ENCODE data around the gene OXA1L. TPM values are rescaled to one million over a fixed set of nuclear protein-coding genes. Genes with fewer than 3 reads are reported as not detected.

Gene OXA1L
- total and polyA plus RNA-seq, 2 of the 13 experiments (the other 11 are each of a cell fraction or from before 2014, with no cell fraction given): 230 to 589 TPM

DNA sequence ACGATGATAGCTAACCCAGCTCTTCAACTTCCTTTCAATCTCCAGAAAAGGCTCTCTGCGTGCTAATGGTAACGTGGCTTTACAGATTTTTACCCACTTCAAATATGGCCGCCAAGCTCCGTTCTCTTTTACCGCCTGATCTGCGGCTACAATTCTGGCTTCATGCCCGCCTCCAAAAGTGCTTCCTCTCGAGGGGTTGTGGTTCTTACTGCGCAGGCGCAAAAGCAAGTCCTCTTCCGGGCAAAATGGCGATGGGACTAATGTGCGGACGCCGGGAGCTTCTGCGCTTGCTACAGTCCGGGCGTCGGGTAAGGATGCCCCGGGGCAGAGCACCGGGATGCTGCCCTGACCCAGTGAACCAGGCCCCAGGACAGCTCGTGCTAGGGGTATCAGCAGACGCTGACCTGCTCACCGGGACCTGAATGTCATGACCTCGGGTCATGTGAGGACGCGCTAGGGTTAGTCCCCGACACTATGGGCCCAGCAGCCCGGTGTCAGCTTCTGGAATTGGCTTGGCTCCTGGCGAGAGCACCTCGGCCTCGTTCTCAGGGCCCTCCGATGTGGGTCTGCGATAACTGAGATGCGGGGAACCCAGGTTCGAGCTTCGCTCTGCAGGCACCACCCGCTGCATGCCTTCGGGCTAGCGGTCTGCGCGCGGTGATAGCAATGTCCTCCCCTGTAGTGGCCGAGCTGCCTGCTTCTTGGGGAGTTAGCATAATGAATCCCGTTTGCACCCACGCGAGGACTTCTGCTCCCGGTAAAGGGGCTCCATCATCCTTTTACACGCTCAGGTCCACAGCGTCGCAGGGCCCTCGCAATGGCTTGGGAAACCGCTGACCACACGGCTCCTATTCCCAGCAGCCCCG lies at the start of gene OXA1L (continued):
- TF ChIP-seq JARID2 (CRISPR knock-in tag; IDR thresholded peaks at IDR 0.05; ENCODE audit: insufficient replicate concordance) (peak; percentile 98), CBX5 (CRISPR knock-in tag; IDR thresholded peaks at IDR 0.05; ENCODE audit: borderline replicate concordance) (peak; percentile 89), GFI1 (CRISPR knock-in tag; IDR thresholded peaks at IDR 0.05; ENCODE audit: borderline replicate concordance) (peak; percentile 86; the same call in 1 of the 2 replicates), SSRP1 (CRISPR knock-in tag; IDR thresholded peaks at IDR 0.05) (no peak; the same call in 1 of the 2 replicates), SIX1 (CRISPR knock-in tag; IDR thresholded peaks at IDR 0.05; ENCODE audit: borderline replicate concordance) (peak; percentile 75; the same call in 1 of the 2 replicates), ZNF253 (CRISPR knock-in tag; IDR thresholded peaks at IDR 0.05; ENCODE audit: borderline replicate concordance) (peak; percentile 96), ZNF772 (CRISPR knock-in tag; IDR thresholded peaks at IDR 0.05) (peak; percentile 96; the same call in 1 of the 2 replicates), NRL (CRISPR knock-in tag; IDR thresholded peaks at IDR 0.05; ENCODE audit: borderline replicate concordance) (peak; percentile 100), HES4 (CRISPR knock-in tag; IDR thresholded peaks at IDR 0.05; ENCODE audit: borderline replicate concordance) (peak; percentile 90; the same call in 1 of the 2 replicates), SRF (IDR thresholded peaks at IDR 0.05; ENCODE audit: low read depth, low read length) (peak; percentile 70; the same call in 1 of the 2 replicates), RFX3 (CRISPR knock-in tag; IDR thresholded peaks at IDR 0.05) (no peak; the same call in 1 of the 2 replicates), SRSF9 (IDR thresholded peaks at IDR 0.05; ENCODE audit: borderline replicate concordance, insufficient read depth, low read depth, low read length, poor library complexity, severe bottlenecking) (no peak), KDM5B (CRISPR knock-in tag; IDR thresholded peaks at IDR 0.05; ENCODE audit: borderline replicate concordance) (peak; percentile 99), KLF11 (CRISPR knock-in tag; IDR thresholded peaks at IDR 0.05) (peak; percentile 90; the same call in 1 of the 2 replicates), HOXD1 (CRISPR knock-in tag; IDR thresholded peaks at IDR 0.05) (peak; percentile 89), GTF2F1 (IDR thresholded peaks at IDR 0.05; ENCODE audit: low read length) (no peak), MED8 (CRISPR knock-in tag; IDR thresholded peaks at IDR 0.05; ENCODE audit: insufficient replicate concordance) (peak; percentile 90)
- TF ChIP-seq, protein P1, sequence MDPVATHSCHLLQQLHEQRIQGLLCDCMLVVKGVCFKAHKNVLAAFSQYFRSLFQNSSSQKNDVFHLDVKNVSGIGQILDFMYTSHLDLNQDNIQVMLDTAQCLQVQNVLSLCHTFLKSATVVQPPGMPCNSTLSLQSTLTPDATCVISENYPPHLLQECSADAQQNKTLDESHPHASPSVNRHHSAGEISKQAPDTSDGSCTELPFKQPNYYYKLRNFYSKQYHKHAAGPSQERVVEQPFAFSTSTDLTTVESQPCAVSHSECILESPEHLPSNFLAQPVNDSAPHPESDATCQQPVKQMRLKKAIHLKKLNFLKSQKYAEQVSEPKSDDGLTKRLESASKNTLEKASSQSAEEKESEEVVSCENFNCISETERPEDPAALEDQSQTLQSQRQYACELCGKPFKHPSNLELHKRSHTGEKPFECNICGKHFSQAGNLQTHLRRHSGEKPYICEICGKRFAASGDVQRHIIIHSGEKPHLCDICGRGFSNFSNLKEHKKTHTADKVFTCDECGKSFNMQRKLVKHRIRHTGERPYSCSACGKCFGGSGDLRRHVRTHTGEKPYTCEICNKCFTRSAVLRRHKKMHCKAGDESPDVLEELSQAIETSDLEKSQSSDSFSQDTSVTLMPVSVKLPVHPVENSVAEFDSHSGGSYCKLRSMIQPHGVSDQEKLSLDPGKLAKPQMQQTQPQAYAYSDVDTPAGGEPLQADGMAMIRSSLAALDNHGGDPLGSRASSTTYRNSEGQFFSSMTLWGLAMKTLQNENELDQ (CRISPR knock-in tag; IDR thresholded peaks at IDR 0.05; ENCODE audit: borderline replicate concordance): peak; percentile 94
- TF ChIP-seq, protein P2, sequence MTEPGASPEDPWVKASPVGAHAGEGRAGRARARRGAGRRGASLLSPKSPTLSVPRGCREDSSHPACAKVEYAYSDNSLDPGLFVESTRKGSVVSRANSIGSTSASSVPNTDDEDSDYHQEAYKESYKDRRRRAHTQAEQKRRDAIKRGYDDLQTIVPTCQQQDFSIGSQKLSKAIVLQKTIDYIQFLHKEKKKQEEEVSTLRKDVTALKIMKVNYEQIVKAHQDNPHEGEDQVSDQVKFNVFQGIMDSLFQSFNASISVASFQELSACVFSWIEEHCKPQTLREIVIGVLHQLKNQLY (CRISPR knock-in tag; IDR thresholded peaks at IDR 0.05): peak; percentile 88
- TF ChIP-seq, protein P3, sequence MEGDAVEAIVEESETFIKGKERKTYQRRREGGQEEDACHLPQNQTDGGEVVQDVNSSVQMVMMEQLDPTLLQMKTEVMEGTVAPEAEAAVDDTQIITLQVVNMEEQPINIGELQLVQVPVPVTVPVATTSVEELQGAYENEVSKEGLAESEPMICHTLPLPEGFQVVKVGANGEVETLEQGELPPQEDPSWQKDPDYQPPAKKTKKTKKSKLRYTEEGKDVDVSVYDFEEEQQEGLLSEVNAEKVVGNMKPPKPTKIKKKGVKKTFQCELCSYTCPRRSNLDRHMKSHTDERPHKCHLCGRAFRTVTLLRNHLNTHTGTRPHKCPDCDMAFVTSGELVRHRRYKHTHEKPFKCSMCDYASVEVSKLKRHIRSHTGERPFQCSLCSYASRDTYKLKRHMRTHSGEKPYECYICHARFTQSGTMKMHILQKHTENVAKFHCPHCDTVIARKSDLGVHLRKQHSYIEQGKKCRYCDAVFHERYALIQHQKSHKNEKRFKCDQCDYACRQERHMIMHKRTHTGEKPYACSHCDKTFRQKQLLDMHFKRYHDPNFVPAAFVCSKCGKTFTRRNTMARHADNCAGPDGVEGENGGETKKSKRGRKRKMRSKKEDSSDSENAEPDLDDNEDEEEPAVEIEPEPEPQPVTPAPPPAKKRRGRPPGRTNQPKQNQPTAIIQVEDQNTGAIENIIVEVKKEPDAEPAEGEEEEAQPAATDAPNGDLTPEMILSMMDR (CRISPR knock-in tag; IDR thresholded peaks at IDR 0.05): peak; percentile 37
- TF ChIP-seq, protein P4, sequence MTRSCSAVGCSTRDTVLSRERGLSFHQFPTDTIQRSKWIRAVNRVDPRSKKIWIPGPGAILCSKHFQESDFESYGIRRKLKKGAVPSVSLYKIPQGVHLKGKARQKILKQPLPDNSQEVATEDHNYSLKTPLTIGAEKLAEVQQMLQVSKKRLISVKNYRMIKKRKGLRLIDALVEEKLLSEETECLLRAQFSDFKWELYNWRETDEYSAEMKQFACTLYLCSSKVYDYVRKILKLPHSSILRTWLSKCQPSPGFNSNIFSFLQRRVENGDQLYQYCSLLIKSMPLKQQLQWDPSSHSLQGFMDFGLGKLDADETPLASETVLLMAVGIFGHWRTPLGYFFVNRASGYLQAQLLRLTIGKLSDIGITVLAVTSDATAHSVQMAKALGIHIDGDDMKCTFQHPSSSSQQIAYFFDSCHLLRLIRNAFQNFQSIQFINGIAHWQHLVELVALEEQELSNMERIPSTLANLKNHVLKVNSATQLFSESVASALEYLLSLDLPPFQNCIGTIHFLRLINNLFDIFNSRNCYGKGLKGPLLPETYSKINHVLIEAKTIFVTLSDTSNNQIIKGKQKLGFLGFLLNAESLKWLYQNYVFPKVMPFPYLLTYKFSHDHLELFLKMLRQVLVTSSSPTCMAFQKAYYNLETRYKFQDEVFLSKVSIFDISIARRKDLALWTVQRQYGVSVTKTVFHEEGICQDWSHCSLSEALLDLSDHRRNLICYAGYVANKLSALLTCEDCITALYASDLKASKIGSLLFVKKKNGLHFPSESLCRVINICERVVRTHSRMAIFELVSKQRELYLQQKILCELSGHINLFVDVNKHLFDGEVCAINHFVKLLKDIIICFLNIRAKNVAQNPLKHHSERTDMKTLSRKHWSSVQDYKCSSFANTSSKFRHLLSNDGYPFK (CRISPR knock-in tag; IDR thresholded peaks at IDR 0.05; ENCODE audit: borderline replicate concordance): peak; percentile 97

All from HepG2 (cell line).